H9 (cell line): Measurements from ENCODE around the gene ANK3. TPM values are rescaled to one million over a fixed set of nuclear protein-coding genes. Genes with fewer than 3 reads are reported as not detected.

ENCODE experiments used
- DNase-seq: peaks from one replicate; pipeline ENCODE4 v3.0.0-alpha.2; 2017
- H2AFZ ChIP-seq: one replicate; pipeline ENCODE4 v1.6.1; 2013; ENCODE audit warnings: mild to moderate bottlenecking, low read length, control low read depth, moderate library complexity
- H2AK5ac ChIP-seq: 2 replicates; pipeline ENCODE4 v1.6.1; 2013; ENCODE audit warnings: low read length, control low read depth, mixed read lengths; ENCODE audit not compliant: insufficient read length
- H2BK120ac ChIP-seq: one replicate; pipeline ENCODE4 v1.6.1; 2013; ENCODE audit warnings: low read depth, mild to moderate bottlenecking, low read length, control low read depth, inconsistent platforms; ENCODE audit not compliant: poor library complexity, severe bottlenecking
- H2BK12ac ChIP-seq: 2 replicates; pipeline ENCODE4 v1.6.1; 2013; ENCODE audit warnings: low read length, control low read depth, mixed read lengths, low read depth; ENCODE audit not compliant: insufficient read length
- H2BK15ac ChIP-seq: 2 replicates; pipeline ENCODE4 v1.6.1; 2013; ENCODE audit warnings: low read depth, low read length, control low read depth
- H2BK20ac ChIP-seq: one replicate; pipeline ENCODE4 v1.6.1; 2013; ENCODE audit warnings: low read depth, mild to moderate bottlenecking, low read length, control low read depth, inconsistent platforms; ENCODE audit not compliant: poor library complexity, severe bottlenecking
- H2BK5ac ChIP-seq: 2 replicates; pipeline ENCODE4 v1.6.1; 2013; ENCODE audit warnings: low read length, control low read depth, mixed read lengths; ENCODE audit not compliant: insufficient read length
- H3K14ac ChIP-seq: 2 replicates; pipeline ENCODE4 v1.6.1; 2013; ENCODE audit warnings: low read length, control low read depth; ENCODE audit not compliant: insufficient read depth
- H3K18ac ChIP-seq: 2 replicates; pipeline ENCODE4 v1.6.1; 2013; ENCODE audit warnings: low read depth, mild to moderate bottlenecking, mixed read lengths, low read length, control low read depth; ENCODE audit not compliant: insufficient read length
- H3K23ac ChIP-seq: 2 replicates; pipeline ENCODE4 v1.6.1; 2013; ENCODE audit warnings: low read length, control low read depth, mixed read lengths, low read depth; ENCODE audit not compliant: insufficient read length
- H3K23me2 ChIP-seq: 2 replicates; pipeline ENCODE4 v1.6.1; 2013; ENCODE audit warnings: low read depth, mild to moderate bottlenecking, mixed read lengths, low read length, control low read depth; ENCODE audit not compliant: insufficient read length, poor library complexity, severe bottlenecking
- H3K27ac ChIP-seq: 2 replicates; pipeline ENCODE4 v1.5.1; 2013; ENCODE audit warnings: low read length, control low read depth, mixed read lengths, low read depth; ENCODE audit not compliant: insufficient read length
- H3K27me3 ChIP-seq: 2 replicates; pipeline ENCODE4 v1.6.1; 2013; ENCODE audit warnings: low read length, control low read depth, inconsistent platforms; ENCODE audit not compliant: insufficient read depth
- H3K4ac ChIP-seq: 2 replicates; pipeline ENCODE4 v1.6.1; 2013; ENCODE audit warnings: low read depth, mild to moderate bottlenecking, control low read depth, inconsistent platforms, low read length, moderate library complexity
- H3K4me1 ChIP-seq: 2 replicates; pipeline ENCODE4 v1.6.1; 2013; ENCODE audit warnings: low read length, control low read depth, inconsistent platforms; ENCODE audit not compliant: insufficient read depth
- H3K4me2 ChIP-seq: 2 replicates; pipeline ENCODE4 v1.6.1; 2013; ENCODE audit warnings: low read length, control low read depth, mixed read lengths; ENCODE audit not compliant: insufficient read length, insufficient read depth
- H3K56ac ChIP-seq: 2 replicates; pipeline ENCODE4 v1.6.1; 2013; ENCODE audit warnings: low read depth, mild to moderate bottlenecking, mixed read lengths, low read length, control low read depth; ENCODE audit not compliant: insufficient read length
- H3K79me1 ChIP-seq: 2 replicates; pipeline ENCODE4 v1.6.1; 2013; ENCODE audit warnings: low read depth, mild to moderate bottlenecking, moderate library complexity, low read length, control low read depth, inconsistent platforms; ENCODE audit not compliant: insufficient read depth, poor library complexity, severe bottlenecking
- H3K79me2 ChIP-seq: 2 replicates; pipeline ENCODE4 v1.6.1; 2013; ENCODE audit warnings: low read length, control low read depth, inconsistent platforms; ENCODE audit not compliant: insufficient read depth
- H3K9ac ChIP-seq: 2 replicates; pipeline ENCODE4 v1.6.1; 2013; ENCODE audit warnings: low read length, control low read depth, mixed read lengths; ENCODE audit not compliant: insufficient read length; ENCODE audit errors: extremely low read depth
- H3K9me3 ChIP-seq: one replicate; pipeline ENCODE4 v1.6.1; 2013; ENCODE audit warnings: low read depth, low read length, inconsistent platforms; ENCODE audit not compliant: control insufficient read depth
- H3T11ph ChIP-seq: one replicate; pipeline ENCODE4 v1.6.1; 2013; ENCODE audit warnings: mild to moderate bottlenecking, low read length, control low read depth, inconsistent platforms
- H4K20me1 ChIP-seq: one replicate; pipeline ENCODE4 v1.6.1; 2013; ENCODE audit not compliant: control insufficient read depth, insufficient read length, insufficient read depth
- H4K5ac ChIP-seq: 2 replicates; pipeline ENCODE4 v1.6.1; 2013; ENCODE audit warnings: low read depth, mild to moderate bottlenecking, mixed read lengths, low read length, control low read depth; ENCODE audit not compliant: insufficient read length
- H4K8ac ChIP-seq: replicated peaks from 2 replicates; pipeline ENCODE4 v1.6.1; 2013; ENCODE audit warnings: low read length, control low read depth, mixed read lengths, low read depth; ENCODE audit not compliant: insufficient read length
- H4K91ac ChIP-seq: 2 replicates; pipeline ENCODE4 v1.6.1; 2013; ENCODE audit warnings: low read depth, mild to moderate bottlenecking, moderate library complexity, mixed read lengths, low read length, control low read depth; ENCODE audit not compliant: insufficient read length
- H3K27ac Mint-ChIP-seq, 3 experiments: 2 replicates in 2 of 3; 3 replicates in 1 of 3; pipeline ENCODE4 v1.8.0; 2020 to 2021; ENCODE audit warnings: mixed read lengths in 3 of 3, mild to moderate bottlenecking in 1 of 3, moderate library complexity in 1 of 3
- H3K27me3 Mint-ChIP-seq: 2 replicates; pipeline ENCODE4 v1.8.0; 2021; ENCODE audit warnings: low read depth, mild to moderate bottlenecking, moderate library complexity, mixed read lengths
- H3K36me3 Mint-ChIP-seq, 3 experiments: 2 replicates in 2 of 3; 3 replicates in 1 of 3; pipeline ENCODE4 v1.8.0; 2020 to 2021; ENCODE audit warnings: low read depth in 3 of 3, mixed read lengths in 3 of 3; ENCODE audit not compliant: insufficient read depth in 1 of 3
- H3K4me1 Mint-ChIP-seq, 2 experiments: 2 replicates each; pipeline ENCODE4 v1.8.0; 2020; ENCODE audit warnings: mixed read lengths in 2 of 2
- H3K4me3 Mint-ChIP-seq, 2 experiments: 2 replicates in 1 of 2; 3 replicates in 1 of 2; pipeline ENCODE4 v1.8.0; 2020 to 2021; ENCODE audit warnings: mild to moderate bottlenecking in 2 of 2, mixed read lengths in 2 of 2, moderate library complexity in 1 of 2
- H3K9me3 Mint-ChIP-seq, 2 experiments: 2 replicates in 1 of 2; 3 replicates in 1 of 2; pipeline ENCODE4 v1.8.0; 2020; ENCODE audit warnings: mild to moderate bottlenecking in 2 of 2, mixed read lengths in 2 of 2, moderate library complexity in 1 of 2
- CTCF ChIP-seq: fragments of 200-600 bp; sonication (generic); conservative IDR thresholded peaks from 3 replicates; pipeline ENCODE4 v1.8.0; 2021; ENCODE audit warnings: antibody characterized with exemption, mild to moderate bottlenecking
- WGBS: extraction: QIAGEN DNeasy Blood & Tissue Kit; methylation state at CpG from one replicate; pipeline ENCODE4 v1.1.7; 2013; ENCODE audit warnings: missing lambda C conversion rate, low lambda C conversion rate, mixed read lengths; ENCODE audit not compliant: insufficient read length; ENCODE audit errors: extremely low coverage; 5-methylcytosine and 5-hydroxymethylcytosine counted together
- total RNA-seq: library from RNA; stranded (reverse); gene quantifications from 2 replicates; pipeline ENCODE4 v1.2.1, GENCODE V29; 2021

The ANK3 gene
- total RNA-seq, 1 experiment from 2014 or later, result 59.6 TPM

- H3K4me2 ChIP-seq, result no peak overlapping the region
- H3K79me1 ChIP-seq, result no peaks in the 10 kb centered on the region
- no peak overlapping the region for H2BK20ac ChIP-seq
- H3K9ac ChIP-seq, result no peak overlapping the region
- no peaks in the 10 kb centered on the region for H3K9me3 ChIP-seq
- H3K4ac ChIP-seq, result no peak overlapping the region
- DNase-seq, result no peak
- no peak overlapping the region for H4K8ac ChIP-seq
- peak; percentile 25; the same call in 2 of the 3 replicates for TF ChIP-seq CTCF
- H3K14ac ChIP-seq, result no peak overlapping the region
- no peak overlapping the region for H2BK15ac ChIP-seq
- H3T11ph ChIP-seq, result no peak overlapping the region
- H3K79me2 ChIP-seq, result no peaks in the 10 kb centered on the region
- H3K27me3 ChIP-seq, result no peaks in the 10 kb centered on the region
- no peak overlapping the region for H2BK12ac ChIP-seq
- peaks cover 0 to 27% (median 24%) of the 10 kb centered on the region in 3 experiments; a peak in 4 of 7 replicates for H3K36me3 Mint-ChIP-seq
- no peak overlapping the region for H2BK120ac ChIP-seq
- no peaks in the 10 kb centered on the region for H4K20me1 ChIP-seq
- WGBS, result no CpG with 5 or more reads among the region's 4 CpGs
- no peak overlapping the region for H3K23ac ChIP-seq
- H3K27ac ChIP-seq, result no peak overlapping the region
- no peaks in the 10 kb centered on the region for H3K23me2 ChIP-seq
- H3K4me3 Mint-ChIP-seq, result no peak overlapping the region
- H3K4me1 Mint-ChIP-seq, result peaks cover 8 to 9% of the 10 kb centered on the region in 2 experiments
- H3K27ac Mint-ChIP-seq, result peak overlapping the region in 1 of 3 experiments; percentile 24; a peak in 1 of 7 replicates
- H3K56ac ChIP-seq, result no peak overlapping the region
- H2AK5ac ChIP-seq, result no peak overlapping the region
- no peak overlapping the region for H4K5ac ChIP-seq
- no peaks in the 10 kb centered on the region for H3K27me3 Mint-ChIP-seq
- no peak overlapping the region for H3K18ac ChIP-seq
- H3K4me1 ChIP-seq, result peaks cover 3% of the 10 kb centered on the region; the same call in 1 of the 2 replicates
- no peak overlapping the region for H2BK5ac ChIP-seq
- H2AFZ ChIP-seq, result no peak overlapping the region
- no peak overlapping the region for H4K91ac ChIP-seq
- no peaks in the 10 kb centered on the region for H3K9me3 Mint-ChIP-seq
Observed at GRCh38 chr10:60101821-60102220, 287.9 kb downstream of the ANK3 start.
